RWPE2 (cell line): ENCODE results near the gene FGF16.

Experiments
- ATAC-seq: fragments of 200-7000 bp; cut with Tn5 transposase; 3 replicates; pipeline ENCODE4 v1.9.1; 2021; ENCODE audit warnings: low read depth
- DNase-seq: peaks from one replicate; pipeline ENCODE4 v3.0.0-alpha.2; 2020; ENCODE audit warnings: low spot score
- H3K27ac ChIP-seq: fragments of 450-650 bp; 2 replicates; pipeline ENCODE4 v1.5.1; 2017; ENCODE audit warnings: mild to moderate bottlenecking; ENCODE audit not compliant: poor library complexity, severe bottlenecking
- H3K27me3 ChIP-seq: fragments of 250-450 bp; sonication (Bioruptor Pico); 2 replicates; pipeline ENCODE4 v1.5.1; 2021; ENCODE audit warnings: mild to moderate bottlenecking, moderate library complexity; ENCODE audit not compliant: insufficient read depth, poor library complexity, severe bottlenecking
- H3K36me3 ChIP-seq: fragments of 250-450 bp; sonication (Bioruptor Pico); 2 replicates; pipeline ENCODE4 v1.5.1; 2020; ENCODE audit warnings: low read depth, mild to moderate bottlenecking, moderate library complexity
- H3K4me1 ChIP-seq: fragments of 250-450 bp; sonication (Bioruptor Pico); 2 replicates; pipeline ENCODE4 v1.5.1; 2021; ENCODE audit warnings: mild to moderate bottlenecking, moderate library complexity; ENCODE audit not compliant: insufficient read depth, poor library complexity, severe bottlenecking
- H3K4me3 ChIP-seq: fragments of 250-450 bp; sonication (Bioruptor Pico); 2 replicates; pipeline ENCODE4 v1.5.1; 2021; ENCODE audit warnings: mild to moderate bottlenecking, moderate library complexity; ENCODE audit not compliant: severe bottlenecking
- H3K9me3 ChIP-seq: fragments of 250-450 bp; sonication (Bioruptor Pico); 2 replicates; pipeline ENCODE4 v1.5.1; 2021; ENCODE audit warnings: mild to moderate bottlenecking, moderate library complexity; ENCODE audit not compliant: severe bottlenecking
- CTCF ChIP-seq: fragments of 450-650 bp; IDR thresholded peaks from one replicate; pipeline ENCODE4 v1.5.1; 2017; ENCODE audit warnings: mild to moderate bottlenecking, moderate library complexity; ENCODE audit not compliant: poor library complexity, severe bottlenecking

The FGF16 gene

DNA sequence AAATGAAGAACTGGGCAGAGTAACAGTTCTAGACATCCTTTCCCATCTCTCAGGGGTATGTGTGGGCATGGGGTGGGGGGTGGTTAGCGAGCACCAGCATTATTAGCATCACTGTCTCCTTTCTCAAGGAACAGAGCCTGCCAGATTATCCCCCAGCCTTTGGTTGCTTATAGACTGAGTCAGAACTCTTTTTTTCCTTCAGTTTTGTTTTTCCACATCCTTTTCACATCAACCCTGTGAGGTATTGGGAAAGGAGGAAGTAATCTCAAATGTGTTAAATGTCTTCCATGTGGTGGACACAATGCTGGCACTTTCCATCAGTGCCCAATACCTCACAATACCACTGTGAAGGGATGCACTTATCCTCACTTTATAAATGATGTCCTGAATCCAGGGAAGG, 3.1 kb upstream of the FGF16 start:
- ATAC-seq (no peak), DNase-seq (no peak)
- no peaks in the 10 kb centered on the region for H3K9me3 ChIP-seq
- H3K27me3 ChIP-seq, result no peaks in the 10 kb centered on the region
- peaks cover 6% of the 10 kb centered on the region for H3K4me1 ChIP-seq
- no peak for TF ChIP-seq CTCF
- H3K36me3 ChIP-seq, result no peaks in the 10 kb centered on the region
- no peak overlapping the region for H3K27ac ChIP-seq
- no peak overlapping the region for H3K4me3 ChIP-seq

GRCh38 chrX:77444545-77444944, 2.6 kb upstream of the FGF16 start:
- DNase-seq, result no peak
- Histone ChIP-seq H3K4me1 (peaks cover 6% of the 10 kb centered on the region), H3K27ac (no peak overlapping the region), H3K36me3 (no peaks in the 10 kb centered on the region), H3K9me3 (no peaks in the 10 kb centered on the region), H3K4me3 (no peak overlapping the region), H3K27me3 (no peaks in the 10 kb centered on the region)
- ATAC-seq, result no peak
- no peak for TF ChIP-seq CTCF

GRCh38 chrX:77446029-77446585, 1.1 kb upstream of the FGF16 start:
- Histone ChIP-seq H3K27me3 (no peaks in the 10 kb centered on the region), H3K9me3 (no peaks in the 10 kb centered on the region), H3K4me3 (no peak overlapping the region), H3K4me1 (peaks cover 6% of the 10 kb centered on the region), H3K36me3 (no peaks in the 10 kb centered on the region), H3K27ac (no peak overlapping the region)
- TF ChIP-seq CTCF, result no peak
- DNase-seq (no peak), ATAC-seq (no peak)

- peaks cover 3% of the 10 kb centered on the region for H3K4me1 ChIP-seq
- no peak for TF ChIP-seq CTCF
- H3K36me3 ChIP-seq, result no peaks in the 10 kb centered on the region
- DNase-seq (no peak), ATAC-seq (no peak)
- H3K27ac ChIP-seq, result no peak overlapping the region
- no peak overlapping the region for H3K4me3 ChIP-seq
- H3K9me3 ChIP-seq, result no peaks in the 10 kb centered on the region
- H3K27me3 ChIP-seq, result no peaks in the 10 kb centered on the region
Measured at GRCh38 chrX:77447653-77448569, 722 bp downstream of the FGF16 start.

DNA sequence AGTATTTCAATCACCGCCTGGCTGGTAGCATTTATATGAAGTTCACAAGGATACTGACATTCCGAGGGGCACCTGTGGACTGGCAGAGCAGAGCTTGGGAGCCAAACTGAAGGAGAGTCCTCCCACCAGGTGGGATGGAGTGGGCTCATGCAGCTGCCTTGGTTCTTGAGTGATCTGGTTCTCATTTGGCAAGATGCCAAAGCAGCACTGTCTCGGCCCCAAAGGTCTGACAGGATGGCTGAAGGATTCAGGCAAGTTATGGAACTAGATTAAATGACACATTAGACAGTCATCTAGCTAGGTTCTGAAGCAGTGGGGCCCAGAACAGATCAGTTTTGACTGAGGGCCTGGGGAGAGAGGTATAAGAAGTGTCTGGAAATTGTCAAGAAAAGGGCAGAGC, 3.2 kb downstream of the FGF16 start:
- DNase-seq (no peak), ATAC-seq (no peak)
- Histone ChIP-seq H3K27me3 (no peaks in the 10 kb centered on the region), H3K27ac (no peak overlapping the region), H3K36me3 (no peaks in the 10 kb centered on the region), H3K4me3 (no peak overlapping the region), H3K4me1 (no peaks in the 10 kb centered on the region), H3K9me3 (no peaks in the 10 kb centered on the region)
- no peak for TF ChIP-seq CTCF
